ENCODE measurements around the gene PCDHA11.

The PCDHA11 gene

DNA sequence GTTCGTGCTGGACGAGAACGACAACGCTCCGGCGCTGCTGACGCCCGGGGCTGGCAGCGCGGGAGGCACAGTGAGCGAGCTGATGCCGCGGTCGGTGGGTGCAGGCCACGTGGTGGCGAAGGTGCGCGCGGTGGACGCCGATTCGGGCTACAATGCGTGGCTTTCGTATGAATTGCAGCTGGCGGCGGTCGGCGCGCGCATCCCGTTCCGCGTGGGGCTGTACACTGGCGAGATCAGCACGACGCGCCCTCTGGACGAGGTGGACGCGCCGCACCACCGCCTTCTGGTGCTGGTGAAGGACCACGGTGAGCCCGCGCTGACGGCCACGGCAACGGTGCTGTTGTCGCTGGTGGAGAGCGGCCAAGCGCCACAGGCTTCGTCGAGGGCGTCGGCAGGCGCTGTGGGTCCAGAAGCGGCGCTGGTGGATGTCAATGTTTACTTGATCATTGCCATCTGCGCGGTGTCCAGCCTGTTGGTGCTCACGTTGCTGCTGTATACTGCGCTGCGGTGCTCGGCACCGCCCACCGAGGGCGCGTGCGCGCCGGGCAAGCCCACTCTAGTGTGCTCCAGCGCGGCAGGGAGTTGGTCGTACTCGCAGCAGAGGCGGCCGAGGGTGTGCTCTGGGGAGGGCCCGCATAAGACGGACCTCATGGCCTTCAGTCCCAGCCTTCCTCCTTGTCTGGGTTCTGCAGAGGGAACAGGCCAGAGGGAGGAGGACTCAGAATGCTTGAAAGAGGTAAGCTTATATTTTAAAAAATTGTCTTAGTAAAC, 15.4 kb downstream of the PCDHA11 start:
- POLR2A ChIA-PET: no interaction called here
- DNase-seq (ENCODE audit: extremely low spot score): no peak
- CTCF ChIA-PET: no interaction called here
- TF ChIP-seq, protein P1, sequence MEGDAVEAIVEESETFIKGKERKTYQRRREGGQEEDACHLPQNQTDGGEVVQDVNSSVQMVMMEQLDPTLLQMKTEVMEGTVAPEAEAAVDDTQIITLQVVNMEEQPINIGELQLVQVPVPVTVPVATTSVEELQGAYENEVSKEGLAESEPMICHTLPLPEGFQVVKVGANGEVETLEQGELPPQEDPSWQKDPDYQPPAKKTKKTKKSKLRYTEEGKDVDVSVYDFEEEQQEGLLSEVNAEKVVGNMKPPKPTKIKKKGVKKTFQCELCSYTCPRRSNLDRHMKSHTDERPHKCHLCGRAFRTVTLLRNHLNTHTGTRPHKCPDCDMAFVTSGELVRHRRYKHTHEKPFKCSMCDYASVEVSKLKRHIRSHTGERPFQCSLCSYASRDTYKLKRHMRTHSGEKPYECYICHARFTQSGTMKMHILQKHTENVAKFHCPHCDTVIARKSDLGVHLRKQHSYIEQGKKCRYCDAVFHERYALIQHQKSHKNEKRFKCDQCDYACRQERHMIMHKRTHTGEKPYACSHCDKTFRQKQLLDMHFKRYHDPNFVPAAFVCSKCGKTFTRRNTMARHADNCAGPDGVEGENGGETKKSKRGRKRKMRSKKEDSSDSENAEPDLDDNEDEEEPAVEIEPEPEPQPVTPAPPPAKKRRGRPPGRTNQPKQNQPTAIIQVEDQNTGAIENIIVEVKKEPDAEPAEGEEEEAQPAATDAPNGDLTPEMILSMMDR (IDR thresholded peaks at IDR 0.05; ENCODE audit: control extremely low read depth, extremely low read depth, low read depth, missing control alignments): no peak

DNA sequence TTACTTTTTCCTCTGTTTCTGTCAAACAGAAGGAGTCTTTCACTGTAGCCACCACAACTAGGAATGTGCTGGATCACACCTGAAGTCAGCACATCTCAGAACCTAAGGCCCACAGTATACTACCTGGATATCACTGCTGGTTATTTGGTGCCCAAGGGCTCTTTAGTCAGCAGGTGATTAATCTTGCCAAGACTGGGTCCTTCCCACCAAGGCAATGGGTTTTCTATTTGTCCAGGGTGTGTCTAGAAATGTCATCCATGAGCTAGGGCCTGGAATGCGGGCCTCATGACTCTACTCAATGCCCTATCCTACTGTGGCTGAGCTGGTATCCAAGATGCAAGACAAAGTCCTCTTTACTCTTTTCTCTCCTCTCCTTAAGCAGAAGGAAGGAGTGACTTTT, 47.6 kb downstream of the PCDHA11 start:
- TF ChIP-seq, protein P1 (IDR thresholded peaks at IDR 0.05; ENCODE audit: control extremely low read depth, extremely low read depth, low read depth, missing control alignments): no peak
- DNase-seq (ENCODE audit: extremely low spot score): no peak
- ChIA-PET POLR2A (no interaction called here), CTCF (no interaction called here)

Measured in GM10248 (cell line).